ENCODE results near the gene HMCES.
"Not testable (repeated sequence)": the region's sequence is repeated elsewhere in the genome, so short reads cannot be mapped to it uniquely, and the experiment has no call there.

Gene HMCES

DNA sequence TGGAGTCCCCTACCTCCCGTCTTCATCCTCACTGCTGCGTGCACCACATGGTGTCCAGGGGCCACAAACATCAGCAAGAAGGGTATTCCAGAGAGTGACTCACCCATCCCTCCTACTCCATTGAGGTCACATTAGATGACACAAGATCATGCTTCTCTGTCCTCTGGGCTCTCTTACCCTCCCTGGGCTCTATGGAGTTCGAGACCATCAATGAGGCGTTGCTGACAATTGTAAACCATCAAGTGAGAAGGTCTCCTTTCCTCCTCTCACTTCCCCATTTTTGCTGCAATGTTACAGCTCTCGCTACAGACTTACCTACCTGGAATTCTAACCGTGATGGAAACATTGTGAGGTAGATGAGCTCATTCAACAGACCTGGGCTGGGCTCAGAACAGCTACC is 51.7 kb downstream of the HMCES start:
- Histone ChIP-seq H3K4me3 (ENCODE audit: insufficient read depth, low read depth, low read length) (no peak overlapping the region), H3K9me3 (ENCODE audit: control insufficient read depth, low read length) (no peaks in the 10 kb centered on the region), H3K27ac (ENCODE audit: insufficient read depth, low read depth, low read length, poor library complexity, severe bottlenecking) (no peak overlapping the region), H3K36me3 (ENCODE audit: control insufficient read depth, insufficient read depth, low read length) (no peaks in the 10 kb centered on the region), H3K27me3 (ENCODE audit: control insufficient read depth, insufficient read depth, low read length, poor library complexity, severe bottlenecking) (no peaks in the 10 kb centered on the region), H3K4me1 (ENCODE audit: control insufficient read depth, insufficient read depth, low read length) (no peaks in the 10 kb centered on the region)
- WGBS, 2 experiments = 93 to 95% methylated on average over 6 of the region's 6 CpGs

GRCh38 chr3:129333891-129334290 is 55.2 kb downstream of the HMCES start:
- WGBS, 2 experiments = 95 to 97% methylated on average over 5 of the region's 5 CpGs
- H3K27ac ChIP-seq (ENCODE audit: insufficient read depth, low read depth, low read length, poor library complexity, severe bottlenecking) = no peak overlapping the region
- no peaks in the 10 kb centered on the region for H3K9me3 ChIP-seq (ENCODE audit: control insufficient read depth, low read length)
- no peak overlapping the region for H3K4me3 ChIP-seq (ENCODE audit: insufficient read depth, low read depth, low read length)
- no peaks in the 10 kb centered on the region for H3K36me3 ChIP-seq (ENCODE audit: control insufficient read depth, insufficient read depth, low read length)
- no peaks in the 10 kb centered on the region for H3K4me1 ChIP-seq (ENCODE audit: control insufficient read depth, insufficient read depth, low read length)
- no peaks in the 10 kb centered on the region for H3K27me3 ChIP-seq (ENCODE audit: control insufficient read depth, insufficient read depth, low read length, poor library complexity, severe bottlenecking)

GRCh38 chr3:129336093-129336706 is 57.5 kb downstream of the HMCES start:
- H3K4me1 ChIP-seq (ENCODE audit: control insufficient read depth, insufficient read depth, low read length) = no peaks in the 10 kb centered on the region
- WGBS, 2 experiments = 86 to 89% methylated on average over 6 of the region's 6 CpGs
- H3K27me3 ChIP-seq (ENCODE audit: control insufficient read depth, insufficient read depth, low read length, poor library complexity, severe bottlenecking) = no peaks in the 10 kb centered on the region
- no peak overlapping the region for H3K27ac ChIP-seq (ENCODE audit: insufficient read depth, low read depth, low read length, poor library complexity, severe bottlenecking)
- H3K4me3 ChIP-seq (ENCODE audit: insufficient read depth, low read depth, low read length) = no peak overlapping the region
- no peaks in the 10 kb centered on the region for H3K9me3 ChIP-seq (ENCODE audit: control insufficient read depth, low read length)
- no peaks in the 10 kb centered on the region for H3K36me3 ChIP-seq (ENCODE audit: control insufficient read depth, insufficient read depth, low read length)

GRCh38 chr3:129337719-129338118 is 59.0 kb downstream of the HMCES start:
- H3K27ac ChIP-seq (ENCODE audit: insufficient read depth, low read depth, low read length, poor library complexity, severe bottlenecking); H3K4me3 ChIP-seq (ENCODE audit: insufficient read depth, low read depth, low read length); H3K36me3 ChIP-seq (ENCODE audit: control insufficient read depth, insufficient read depth, low read length); H3K27me3 ChIP-seq (ENCODE audit: control insufficient read depth, insufficient read depth, low read length, poor library complexity, severe bottlenecking); H3K4me1 ChIP-seq (ENCODE audit: control insufficient read depth, insufficient read depth, low read length); H3K9me3 ChIP-seq (ENCODE audit: control insufficient read depth, low read length): not testable (repeated sequence)
- WGBS, 2 experiments = 91 to 95% methylated on average over 4 of the region's 4 CpGs

DNA sequence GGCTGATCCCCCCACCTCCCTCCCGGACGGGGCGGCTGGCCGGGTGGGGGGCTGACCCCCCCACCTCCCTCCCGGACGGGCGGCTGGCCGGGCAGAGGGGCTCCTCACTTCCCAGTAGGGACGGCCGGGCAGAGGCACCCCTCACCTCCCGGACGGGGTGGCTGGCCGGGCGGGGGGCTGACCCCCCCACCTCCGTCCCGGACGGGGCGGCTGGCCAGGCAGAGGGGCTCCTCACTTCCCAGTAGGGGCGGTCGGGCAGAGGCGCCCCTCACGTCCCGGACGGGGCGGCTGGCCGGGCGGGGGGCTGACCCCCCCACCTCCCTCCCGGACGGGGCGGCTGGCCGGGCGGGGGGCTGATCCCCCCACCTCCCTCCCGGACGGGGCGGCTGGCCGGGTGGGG is 60.5 kb downstream of the HMCES start:
- H3K27me3 ChIP-seq (ENCODE audit: control insufficient read depth, insufficient read depth, low read length, poor library complexity, severe bottlenecking); H3K4me3 ChIP-seq (ENCODE audit: insufficient read depth, low read depth, low read length); H3K9me3 ChIP-seq (ENCODE audit: control insufficient read depth, low read length); H3K36me3 ChIP-seq (ENCODE audit: control insufficient read depth, insufficient read depth, low read length); H3K4me1 ChIP-seq (ENCODE audit: control insufficient read depth, insufficient read depth, low read length); H3K27ac ChIP-seq (ENCODE audit: insufficient read depth, low read depth, low read length, poor library complexity, severe bottlenecking): not testable (repeated sequence)
- WGBS, 2 experiments = 96% methylated on average over 21 to 22 of the region's 36 CpGs

- H3K36me3 ChIP-seq (ENCODE audit: control insufficient read depth, insufficient read depth, low read length); H3K4me1 ChIP-seq (ENCODE audit: control insufficient read depth, insufficient read depth, low read length); H3K27me3 ChIP-seq (ENCODE audit: control insufficient read depth, insufficient read depth, low read length, poor library complexity, severe bottlenecking); H3K4me3 ChIP-seq (ENCODE audit: insufficient read depth, low read depth, low read length); H3K27ac ChIP-seq (ENCODE audit: insufficient read depth, low read depth, low read length, poor library complexity, severe bottlenecking); H3K9me3 ChIP-seq (ENCODE audit: control insufficient read depth, low read length): not testable (repeated sequence)
- WGBS, 2 experiments = 87 to 93% methylated on average over 19 to 22 of the region's 30 CpGs
Measured at GRCh38 chr3:129339833-129340232, 61.2 kb downstream of the HMCES start.

DNA sequence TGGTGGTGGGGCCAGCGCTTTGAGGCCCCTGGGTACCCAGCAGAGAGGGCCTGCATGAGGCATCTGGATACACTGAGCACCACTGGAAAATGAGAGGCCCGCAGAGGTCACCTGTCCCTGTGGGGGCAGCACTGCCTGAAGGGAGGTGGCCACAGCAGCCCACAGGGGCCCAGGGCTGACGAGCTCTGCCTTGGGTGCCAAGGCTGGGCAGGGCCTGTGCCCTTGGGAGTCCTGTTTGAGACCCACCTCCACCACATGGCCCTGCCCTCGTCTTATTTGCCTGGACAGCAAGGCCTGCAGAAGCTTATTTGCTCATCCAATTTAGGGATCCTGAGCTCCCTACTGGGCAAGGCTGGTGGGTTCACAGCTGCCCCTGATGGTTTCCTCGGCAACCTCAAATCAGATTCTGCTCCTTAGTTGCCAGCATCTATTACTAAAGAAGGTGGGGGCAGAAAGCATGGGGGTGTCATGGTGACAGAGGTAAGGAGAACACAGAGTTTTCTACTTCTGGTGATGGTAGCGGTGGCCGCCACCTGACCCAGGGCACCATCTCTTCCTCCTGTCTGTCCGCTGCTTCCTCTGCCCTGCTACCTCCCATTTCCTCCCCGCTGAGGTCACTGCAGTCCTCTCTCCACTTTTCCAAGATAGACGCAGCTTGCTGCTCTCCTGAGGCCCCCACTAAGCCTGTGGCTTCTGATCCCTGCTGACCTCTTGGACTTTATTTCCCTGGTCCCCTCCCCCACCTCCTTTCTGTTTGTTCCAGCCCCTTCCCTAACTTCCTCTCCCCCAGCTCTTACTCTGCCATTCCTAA is 62.9 kb downstream of the HMCES start:
- WGBS, 2 experiments = 73 to 76% methylated on average over 10 of the region's 10 CpGs
- H3K4me1 ChIP-seq (ENCODE audit: control insufficient read depth, insufficient read depth, low read length) = no peaks in the 10 kb centered on the region
- H3K9me3 ChIP-seq (ENCODE audit: control insufficient read depth, low read length) = no peaks in the 10 kb centered on the region
- no peak overlapping the region for H3K4me3 ChIP-seq (ENCODE audit: insufficient read depth, low read depth, low read length)
- H3K27ac ChIP-seq (ENCODE audit: insufficient read depth, low read depth, low read length, poor library complexity, severe bottlenecking) = peak overlapping the region; percentile 39
- H3K27me3 ChIP-seq (ENCODE audit: control insufficient read depth, insufficient read depth, low read length, poor library complexity, severe bottlenecking) = no peaks in the 10 kb centered on the region
- H3K36me3 ChIP-seq (ENCODE audit: control insufficient read depth, insufficient read depth, low read length) = no peaks in the 10 kb centered on the region

GRCh38 chr3:129343643-129344360 is 65.1 kb downstream of the HMCES start:
- 13 to 16% methylated on average over 39 of the region's 39 CpGs for WGBS, 2 experiments
- H3K4me3 ChIP-seq (ENCODE audit: insufficient read depth, low read depth, low read length) = peak overlapping the region; percentile 30

GRCh38 chr3:129344540-129345220 is 66.0 kb downstream of the HMCES start:
- WGBS, 2 experiments = 44 to 47% methylated on average over 13 of the region's 13 CpGs

More at GRCh38 chr3:129343643-129344360, 65.1 kb downstream of the HMCES start:
- no peaks in the 10 kb centered on the region for H3K36me3 ChIP-seq (ENCODE audit: control insufficient read depth, insufficient read depth, low read length)
- no peak overlapping the region for H3K27ac ChIP-seq (ENCODE audit: insufficient read depth, low read depth, low read length, poor library complexity, severe bottlenecking)
- H3K27me3 ChIP-seq (ENCODE audit: control insufficient read depth, insufficient read depth, low read length, poor library complexity, severe bottlenecking) = no peaks in the 10 kb centered on the region
- no peaks in the 10 kb centered on the region for H3K9me3 ChIP-seq (ENCODE audit: control insufficient read depth, low read length)
- H3K4me1 ChIP-seq (ENCODE audit: control insufficient read depth, insufficient read depth, low read length) = no peaks in the 10 kb centered on the region

GRCh38 chr3:129345281-129345680 is 66.6 kb downstream of the HMCES start:
- H3K36me3 ChIP-seq (ENCODE audit: control insufficient read depth, insufficient read depth, low read length) = no peaks in the 10 kb centered on the region
- H3K4me1 ChIP-seq (ENCODE audit: control insufficient read depth, insufficient read depth, low read length) = no peaks in the 10 kb centered on the region
- 95 to 96% methylated on average over 7 of the region's 7 CpGs for WGBS, 2 experiments
- no peaks in the 10 kb centered on the region for H3K9me3 ChIP-seq (ENCODE audit: control insufficient read depth, low read length)
- H3K4me3 ChIP-seq (ENCODE audit: insufficient read depth, low read depth, low read length) = no peak overlapping the region
- no peaks in the 10 kb centered on the region for H3K27me3 ChIP-seq (ENCODE audit: control insufficient read depth, insufficient read depth, low read length, poor library complexity, severe bottlenecking)
- H3K27ac ChIP-seq (ENCODE audit: insufficient read depth, low read depth, low read length, poor library complexity, severe bottlenecking) = no peak overlapping the region

More at GRCh38 chr3:129344540-129345220, 66.0 kb downstream of the HMCES start:
- Histone ChIP-seq H3K4me1 (ENCODE audit: control insufficient read depth, insufficient read depth, low read length) (no peaks in the 10 kb centered on the region), H3K36me3 (ENCODE audit: control insufficient read depth, insufficient read depth, low read length) (no peaks in the 10 kb centered on the region), H3K4me3 (ENCODE audit: insufficient read depth, low read depth, low read length) (peak overlapping the region; percentile 30), H3K27me3 (ENCODE audit: control insufficient read depth, insufficient read depth, low read length, poor library complexity, severe bottlenecking) (no peaks in the 10 kb centered on the region), H3K9me3 (ENCODE audit: control insufficient read depth, low read length) (no peaks in the 10 kb centered on the region), H3K27ac (ENCODE audit: insufficient read depth, low read depth, low read length, poor library complexity, severe bottlenecking) (no peak overlapping the region)

Data from ectodermal cell (in vitro differentiated cells).